Endothelial cell of umbilical vein (primary cell): ENCODE results near the gene SDK2. TPM values are rescaled to one million over a fixed set of nuclear protein-coding genes. Genes with fewer than 3 reads are reported as not detected.

ENCODE experiments used
- BruUV-seq: library from RNA; stranded (reverse); fragments of 400-500 nt; replicated peaks from 2 replicates; lab custom pipeline; 2021; lab: Mats Ljungman, UMichigan
- CTCF ChIA-PET: fragments of 300-600, 350-600 bp; sonication (Branson Sonifier 250); formaldehyde crosslinking; loops from one replicate; lab custom pipeline; 2021; ENCODE audit warnings: antibody characterized with exemption, inconsistent platforms; lab: Charles Lee
- POLR2A ChIA-PET: fragments of 300-600, 350-600 bp; sonication (Branson Sonifier 250); formaldehyde crosslinking; loops from one replicate; lab custom pipeline; 2021; ENCODE audit warnings: antibody characterized with exemption, inconsistent platforms; lab: Charles Lee
- DNase-seq: peaks from one replicate; pipeline ENCODE4 v3.0.0-alpha.2; 2011; ENCODE audit warnings: low read depth, low spot score
- FAIRE-seq: peaks from 2 replicates; lab custom pipeline; 2011; peaks lifted over from hg19 to GRCh38; lab: Jason Lieb, UNC
- H2AFZ ChIP-seq: 2 replicates; pipeline ENCODE4 v1.6.0; 2012; ENCODE audit warnings: low read depth, low read length, control low read depth, inconsistent platforms
- H3K27ac ChIP-seq: 2 replicates; pipeline ENCODE4 v1.5.1; 2011; ENCODE audit warnings: low read depth, mild to moderate bottlenecking, control low read depth, low read length, moderate library complexity; ENCODE audit not compliant: insufficient read depth
- H3K27me3 ChIP-seq, 2 experiments: 2 replicates each; pipeline versions ENCODE4 v1.6.0 to v1.6.1; 2011; ENCODE audit warnings: low read length in 2 of 2, mixed read lengths in 1 of 2; ENCODE audit not compliant: control insufficient read depth in 2 of 2, insufficient read depth in 2 of 2
- H3K36me3 ChIP-seq, 2 experiments: 2 replicates in 1 of 2; 3 replicates in 1 of 2; pipeline ENCODE4 v1.5.1; 2011; ENCODE audit warnings: low read length in 2 of 2, mild to moderate bottlenecking in 1 of 2, moderate library complexity in 1 of 2; ENCODE audit not compliant: control insufficient read depth in 2 of 2, insufficient read depth in 2 of 2; ENCODE audit errors: extremely low read depth in 1 of 2
- H3K4me1 ChIP-seq: 3 replicates; pipeline ENCODE4 v1.5.1; 2011; ENCODE audit warnings: mild to moderate bottlenecking, low read length; ENCODE audit not compliant: control insufficient read depth, insufficient read depth; ENCODE audit errors: extremely low read depth
- H3K4me2 ChIP-seq: 2 replicates; pipeline ENCODE4 v1.6.1; 2011; ENCODE audit warnings: low read length, control low read depth, mixed read lengths; ENCODE audit not compliant: insufficient read depth
- H3K4me3 ChIP-seq, 3 experiments: fragments of 200-600 bp in 1 of 3; sonication (generic), shearing (Covaris generic) in 1 of 3; replicated peaks in 1 of 3; 2 replicates each; pipeline ENCODE4 v1.5.1; 2011 to 2016; ENCODE audit warnings: control low read depth in 3 of 3, low read length in 3 of 3, mild to moderate bottlenecking in 2 of 3, inconsistent platforms in 1 of 3, low read depth in 1 of 3, moderate library complexity in 1 of 3; ENCODE audit not compliant: insufficient read depth in 1 of 3
- H3K79me2 ChIP-seq: 2 replicates; pipeline ENCODE4 v1.6.0; 2012; ENCODE audit warnings: low read length, inconsistent platforms; ENCODE audit not compliant: control insufficient read depth, insufficient read depth
- H3K9ac ChIP-seq: replicated peaks from 2 replicates; pipeline ENCODE3; 2011; ENCODE audit warnings: low read length, control low read depth; ENCODE audit not compliant: insufficient read depth; ENCODE audit errors: extremely low read depth
- H3K9me1 ChIP-seq: replicated peaks from 3 replicates; pipeline ENCODE4 v1.6.0; 2011; ENCODE audit warnings: mild to moderate bottlenecking, low read length; ENCODE audit not compliant: control insufficient read depth, insufficient read depth; ENCODE audit errors: extremely low read depth
- H3K9me3 ChIP-seq: replicated peaks from 2 replicates; pipeline ENCODE4 v1.5.1; 2012; ENCODE audit warnings: low read length, inconsistent platforms; ENCODE audit not compliant: control insufficient read depth, insufficient read depth
- H4K20me1 ChIP-seq: replicated peaks from 2 replicates; pipeline ENCODE3; 2011; ENCODE audit warnings: mild to moderate bottlenecking, low read length; ENCODE audit not compliant: control insufficient read depth, insufficient read depth; ENCODE audit errors: extremely low read depth
- EZH2 ChIP-seq: IDR thresholded peaks from 2 replicates; pipeline ENCODE4 v1.6.1; 2012; ENCODE audit warnings: borderline replicate concordance, low read depth, mild to moderate bottlenecking, moderate library complexity, low read length, inconsistent platforms; ENCODE audit not compliant: severe bottlenecking
- FOS ChIP-seq: IDR thresholded peaks from 2 replicates; pipeline ENCODE4 v1.6.1; 2011; ENCODE audit warnings: mild to moderate bottlenecking, low read length, moderate library complexity, borderline replicate concordance; ENCODE audit not compliant: insufficient read depth
- GATA2 ChIP-seq: IDR thresholded peaks from 2 replicates; pipeline ENCODE4 v1.7.0; 2011; ENCODE audit warnings: low read depth, mild to moderate bottlenecking, moderate library complexity, mixed read lengths, low read length; ENCODE audit not compliant: insufficient read length, insufficient read depth
- JUN ChIP-seq: IDR thresholded peaks from 2 replicates; pipeline ENCODE4 v1.6.1; 2011; ENCODE audit warnings: borderline replicate concordance, low read depth; ENCODE audit not compliant: insufficient read length, insufficient read depth
- MYC ChIP-seq: IDR thresholded peaks from one replicate; pipeline ENCODE4 v1.6.1; 2011; ENCODE audit warnings: mild to moderate bottlenecking, low read depth, low read length
- POLR2A ChIP-seq: IDR thresholded peaks from 2 replicates; pipeline ENCODE4 v1.6.1; 2012; ENCODE audit warnings: low read depth, mild to moderate bottlenecking, control low read depth, low read length
- POLR2AphosphoS5 ChIP-seq: IDR thresholded peaks from 2 replicates; pipeline ENCODE4 v1.6.1; 2012; ENCODE audit warnings: low read depth, mild to moderate bottlenecking, control low read depth, low read length, moderate library complexity; ENCODE audit not compliant: insufficient read depth
- dilution Hi-C: fragments of 300-500 bp; cut with MboI; formaldehyde crosslinking; loops from one replicate; pipeline ENCODE4 v1.15.0; 2019; ENCODE audit warnings: low sequenced_read_pairs; ENCODE audit not compliant: extremely low pct_ligation_motif_present
- intact Hi-C: fragments of 100-400 bp; cut with micrococcal nuclease; formaldehyde crosslinking; loops from one replicate; pipeline ENCODE4 v1.10.0; 2022
- polyA plus RNA-seq, 4 experiments: library from polyadenylated mRNA; depleted of rRNA in 3 of 4; stranded (reverse) in 3 of 4; unstranded in 1 of 4; fragments of >200 nt; gene quantifications; 2 replicates each; pipeline versions ENCODE4 v1.2.1 to v1.2.3, GENCODE V29; 2011 to 2012; ENCODE audit warnings: missing spikeins in 1 of 4
- total RNA-seq: library from RNA; stranded (reverse); gene quantifications from 2 replicates; pipeline ENCODE4 v1.2.3, GENCODE V29; 2021
- TF ChIP-seq, protein P1 (sequence below), 2 donors: IDR thresholded peaks; 1 replicate in 1 of 2; 2 replicates in 1 of 2; pipeline ENCODE4 v1.5.1; 2011; ENCODE audit warnings: low read length in 2 of 2, mild to moderate bottlenecking in 2 of 2, moderate library complexity in 2 of 2, control low read depth in 1 of 2, inconsistent platforms in 1 of 2, low read depth in 1 of 2; ENCODE audit not compliant: insufficient read depth in 1 of 2; ENCODE audit errors: extremely low read depth in 1 of 2
- TF ChIP-seq, protein P2 (sequence below): IDR thresholded peaks from 2 replicates; pipeline ENCODE4 v1.6.1; 2011; ENCODE audit not compliant: insufficient read depth, insufficient read length

The SDK2 gene
- total and polyA plus RNA-seq, 2 donors (not counting 3 experiments of a cell fraction or from before 2014, with no cell fraction given), result not detected

GRCh38 chr17:73318836-73319235 is 325.4 kb downstream of the SDK2 start:
- ChIA-PET CTCF (interaction anchor here (0.8 kb wide), 1 partner anchor 51 kb away, joined by 3 read pairs; no protein-coding TSS in a partner anchor), POLR2A (no interaction called here)
- no peak overlapping the region for H3K4me3 ChIP-seq
- H3K4me2 ChIP-seq, result no peak overlapping the region
- FAIRE-seq (no peak), DNase-seq (no peak)
- H3K9ac ChIP-seq, result no peak overlapping the region
- no peaks in the 10 kb centered on the region for H3K9me3 ChIP-seq
- H3K27me3 ChIP-seq, result peaks cover 2% of the 10 kb centered on the region in 2 experiments
- no peaks in the 10 kb centered on the region for H3K4me1 ChIP-seq
- no TSS peak for BruUV-seq
- H3K27ac ChIP-seq, result no peak overlapping the region
- no peaks in the 10 kb centered on the region for H3K79me2 ChIP-seq
- H3K9me1 ChIP-seq, result no peaks in the 10 kb centered on the region
- intact Hi-C loops (loop anchor here (10.0 kb wide), 1 partner anchor 1426 kb away; the partner anchor contains the start of gene NHERF1), dilution Hi-C loops (no loop called here)
- H3K36me3 ChIP-seq, result no peaks in the 10 kb centered on the region
- H2AFZ ChIP-seq, result no peak overlapping the region
- TF ChIP-seq, protein P1, sequence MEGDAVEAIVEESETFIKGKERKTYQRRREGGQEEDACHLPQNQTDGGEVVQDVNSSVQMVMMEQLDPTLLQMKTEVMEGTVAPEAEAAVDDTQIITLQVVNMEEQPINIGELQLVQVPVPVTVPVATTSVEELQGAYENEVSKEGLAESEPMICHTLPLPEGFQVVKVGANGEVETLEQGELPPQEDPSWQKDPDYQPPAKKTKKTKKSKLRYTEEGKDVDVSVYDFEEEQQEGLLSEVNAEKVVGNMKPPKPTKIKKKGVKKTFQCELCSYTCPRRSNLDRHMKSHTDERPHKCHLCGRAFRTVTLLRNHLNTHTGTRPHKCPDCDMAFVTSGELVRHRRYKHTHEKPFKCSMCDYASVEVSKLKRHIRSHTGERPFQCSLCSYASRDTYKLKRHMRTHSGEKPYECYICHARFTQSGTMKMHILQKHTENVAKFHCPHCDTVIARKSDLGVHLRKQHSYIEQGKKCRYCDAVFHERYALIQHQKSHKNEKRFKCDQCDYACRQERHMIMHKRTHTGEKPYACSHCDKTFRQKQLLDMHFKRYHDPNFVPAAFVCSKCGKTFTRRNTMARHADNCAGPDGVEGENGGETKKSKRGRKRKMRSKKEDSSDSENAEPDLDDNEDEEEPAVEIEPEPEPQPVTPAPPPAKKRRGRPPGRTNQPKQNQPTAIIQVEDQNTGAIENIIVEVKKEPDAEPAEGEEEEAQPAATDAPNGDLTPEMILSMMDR (IDR thresholded peaks at IDR 0.05; ENCODE audit: extremely low read depth in 1 of 2, insufficient read depth in 1 of 2, low read depth in 1 of 2, low read length in 2 of 2), result no peak
- no peak for TF ChIP-seq FOS
- H4K20me1 ChIP-seq, result no peaks in the 10 kb centered on the region

GRCh38 chr17:73318427-73318813 is 325.8 kb downstream of the SDK2 start:
- Histone ChIP-seq H3K4me1 (no peaks in the 10 kb centered on the region), H3K27me3 (peaks cover 2 to 4% of the 10 kb centered on the region in 2 experiments), H3K9ac (no peak overlapping the region), H3K36me3 (no peaks in the 10 kb centered on the region), H3K4me3 (no peak overlapping the region), H3K4me2 (no peak overlapping the region), H3K9me3 (no peaks in the 10 kb centered on the region), H3K27ac (no peak overlapping the region), H3K79me2 (no peaks in the 10 kb centered on the region), H3K9me1 (no peaks in the 10 kb centered on the region), H4K20me1 (no peaks in the 10 kb centered on the region), H2AFZ (no peak overlapping the region)
- TF ChIP-seq GATA2 (no peak), FOS (no peak), MYC (no peak), POLR2A (no peak), POLR2AphosphoS5 (no peak), JUN (no peak), EZH2 (no peak)
- TF ChIP-seq, protein P1 (IDR thresholded peaks at IDR 0.05; ENCODE audit: extremely low read depth in 1 of 2, insufficient read depth in 1 of 2, low read depth in 1 of 2, low read length in 2 of 2), result no peak
- TF ChIP-seq, protein P2, sequence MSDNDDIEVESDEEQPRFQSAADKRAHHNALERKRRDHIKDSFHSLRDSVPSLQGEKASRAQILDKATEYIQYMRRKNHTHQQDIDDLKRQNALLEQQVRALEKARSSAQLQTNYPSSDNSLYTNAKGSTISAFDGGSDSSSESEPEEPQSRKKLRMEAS, result no peak
- FAIRE-seq, result no peak
- CTCF ChIA-PET, result interaction anchor here (0.8 to 1.0 kb wide), 2 partner anchors 10 to 52 kb away, joined by 3 read pairs; no protein-coding TSS in a partner anchor
- no peak for DNase-seq
- intact Hi-C loops, result loop anchor here (10.0 kb wide), 1 partner anchor 1426 kb away; the partner anchor contains the start of gene NHERF1
- dilution Hi-C loops, result no loop called here
- BruUV-seq, result no TSS peak
- POLR2A ChIA-PET, result no interaction called here
